Embryonic facial prominence (tissue), 1 donor: ENCODE measurements around the gene SCP2.

Source experiments
- DNase-seq: peaks from one replicate; pipeline ENCODE4 v3.0.0-alpha.2; 2016; ENCODE audit errors: extremely low spot score

Gene SCP2

GRCh38 chr1:53043271-53043670 lies 116.2 kb downstream of the SCP2 start:
- DNase-seq = no peak

DNA sequence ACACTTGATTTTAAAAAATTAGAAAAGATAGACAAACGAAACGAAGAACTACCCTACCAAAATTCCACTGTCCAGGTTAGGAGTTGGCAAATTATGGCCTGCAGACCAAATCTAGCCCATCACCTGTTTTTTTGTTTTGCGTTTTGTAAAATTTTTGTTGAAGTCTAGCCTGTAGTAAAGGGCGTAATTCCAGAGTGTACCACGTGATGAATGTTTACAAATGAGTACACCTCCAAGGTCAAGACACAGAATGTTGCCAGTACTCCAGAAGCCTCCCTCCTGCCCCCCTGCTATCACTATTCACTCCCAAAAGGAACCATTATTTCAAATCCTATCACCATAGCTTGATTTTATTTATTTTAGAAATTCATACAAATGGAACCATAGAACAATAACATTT lies 117.8 kb downstream of the SCP2 start:
- DNase-seq = no peak

DNA sequence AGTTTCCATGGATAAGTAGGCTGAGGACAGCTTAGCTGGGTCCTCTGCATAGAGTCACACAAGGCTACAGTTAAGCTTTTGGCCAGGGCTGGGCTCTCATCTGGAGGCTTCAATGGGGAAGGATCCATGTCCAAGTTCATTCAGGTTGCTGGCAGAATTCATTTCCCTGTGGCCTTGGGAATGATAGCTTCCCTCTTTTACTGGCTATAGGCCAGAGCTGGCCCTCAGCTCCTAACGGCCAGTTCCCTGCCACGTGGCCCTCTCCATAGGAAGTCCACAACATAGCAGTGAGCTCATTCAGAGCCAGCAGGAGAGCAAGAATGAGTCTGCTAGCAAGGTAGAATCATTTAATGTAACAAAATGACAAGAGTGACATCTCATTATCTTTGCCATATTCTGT lies 119.9 kb downstream of the SCP2 start:
- DNase-seq = no peak

GRCh38 chr1:53047737-53048736 lies 121.0 kb downstream of the SCP2 start:
- DNase-seq = no peak

DNA sequence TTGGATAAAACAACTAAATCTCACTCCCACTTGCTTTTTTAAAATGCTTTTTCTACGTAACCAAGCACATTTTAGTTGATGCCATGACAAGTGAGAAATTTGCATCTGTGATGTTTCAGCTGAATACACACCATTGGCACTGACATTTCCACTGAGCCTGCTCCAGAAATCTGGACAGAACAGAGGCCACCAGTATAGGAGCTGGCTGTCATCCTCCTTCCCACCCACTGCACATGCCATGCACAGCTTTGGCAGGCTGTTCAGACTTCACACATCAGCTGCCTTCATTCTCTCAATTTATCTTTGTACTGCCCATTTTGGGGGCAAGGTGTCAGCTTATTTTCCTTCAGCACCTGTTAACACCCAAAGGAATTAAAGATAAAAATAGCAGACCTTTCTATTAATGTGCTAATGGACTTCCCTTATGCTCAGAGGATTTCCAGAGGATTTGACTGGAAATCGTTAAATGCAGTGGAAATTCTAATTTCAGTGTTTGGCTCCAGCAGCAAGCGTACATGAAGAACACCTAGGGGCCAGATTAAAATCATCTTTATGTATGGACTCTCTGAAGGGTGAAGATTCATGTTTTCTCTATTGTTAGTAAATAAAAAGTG lies 122.0 kb downstream of the SCP2 start:
- no peak for DNase-seq

GRCh38 chr1:53049574-53049967 lies 122.5 kb downstream of the SCP2 start:
- no peak for DNase-seq

- DNase-seq = no peak
Measured at GRCh38 chr1:53050310-53050709, 123.2 kb downstream of the SCP2 start.

DNA sequence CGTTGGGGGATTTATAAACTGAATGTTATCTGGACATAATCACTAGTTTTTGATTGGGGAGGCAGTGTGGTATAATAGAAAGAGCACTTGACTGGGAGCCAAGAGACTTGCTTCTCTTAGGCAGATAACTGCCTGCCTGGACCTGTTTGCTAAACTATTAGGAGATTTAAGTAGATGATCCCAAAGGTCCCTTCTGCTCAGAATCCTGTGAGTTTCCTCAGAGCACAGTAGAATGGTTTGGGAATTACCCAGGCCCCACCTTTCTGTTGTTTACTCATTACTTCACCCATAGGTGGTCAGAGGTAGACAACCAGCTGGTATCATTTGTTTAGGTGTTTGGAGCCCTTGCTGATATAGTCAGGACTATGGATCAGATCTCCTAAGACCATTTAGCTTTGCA lies 124.6 kb downstream of the SCP2 start:
- no peak for DNase-seq

DNA sequence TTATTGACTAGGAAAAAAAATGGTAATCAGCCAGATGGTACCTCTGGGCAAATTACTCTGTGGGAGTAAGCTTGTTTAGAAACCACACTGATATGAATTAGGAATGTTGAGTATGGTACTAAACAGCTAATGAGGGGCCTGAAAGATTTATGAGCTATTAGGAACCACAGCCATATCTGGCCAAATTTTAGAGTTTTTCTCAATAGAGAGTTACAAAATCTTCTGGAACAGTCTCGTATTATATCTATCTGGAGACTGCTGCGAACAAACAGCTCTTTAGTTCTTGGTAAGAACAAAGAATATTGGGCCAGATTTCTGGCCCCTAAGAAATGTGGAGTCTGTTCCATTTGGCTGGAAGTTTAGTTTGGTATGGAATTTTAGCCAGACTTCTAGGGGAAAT lies 130.1 kb downstream of the SCP2 start:
- DNase-seq = no peak

GRCh38 chr1:53060579-53060978 lies 133.5 kb downstream of the SCP2 start:
- no peak for DNase-seq

- DNase-seq = peak; percentile 11
Measured at GRCh38 chr1:53061123-53061858, 134.2 kb downstream of the SCP2 start.

DNA sequence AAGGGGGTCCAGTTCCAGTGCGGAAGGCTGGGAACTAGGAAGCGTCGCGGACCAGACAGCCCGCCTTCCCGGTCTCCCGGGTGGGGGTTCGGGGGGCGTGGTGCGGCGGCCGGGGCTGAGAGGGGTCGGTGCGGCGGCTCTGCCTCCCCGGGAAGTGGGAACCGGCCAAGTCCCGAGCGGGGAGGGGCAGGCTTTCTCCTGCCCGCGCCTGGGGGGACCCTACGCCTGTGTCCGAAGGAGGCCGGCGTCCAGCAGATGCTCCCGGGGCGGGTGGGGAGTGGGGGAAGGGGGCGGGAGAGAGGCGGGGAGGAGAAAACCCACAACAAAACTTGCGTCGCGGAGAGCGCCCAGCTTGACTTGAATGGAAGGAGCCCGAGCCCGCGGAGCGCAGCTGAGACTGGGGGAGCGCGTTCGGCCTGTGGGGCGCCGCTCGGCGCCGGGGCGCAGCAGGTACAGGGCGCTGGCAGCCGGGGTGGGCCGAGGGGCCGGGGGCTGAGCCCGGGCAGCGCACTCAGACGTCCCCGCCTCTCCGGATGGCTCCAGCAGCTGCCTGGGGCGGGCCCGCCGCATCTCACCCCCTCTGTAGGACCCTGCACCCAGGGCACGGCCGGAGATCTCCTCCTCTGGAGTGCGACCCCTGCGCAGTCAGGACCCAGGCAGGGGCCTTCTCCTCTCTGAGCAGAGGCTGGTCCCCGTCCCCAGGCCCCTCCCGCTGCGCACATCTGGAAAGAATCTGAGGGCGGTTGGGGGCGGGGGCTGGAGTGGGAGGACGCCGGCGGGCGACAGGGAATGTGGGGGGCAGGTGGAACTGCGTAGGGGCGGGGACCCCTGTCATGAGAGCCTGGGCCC lies 135.0 kb downstream of the SCP2 start, which contains the start of gene PODN:
PODN (plus strand) TSS at position 355 of the 849 bp plus-strand sequence. CDS start 7,643 bp downstream, outside the sequence.
- DNase-seq = no peak

- DNase-seq = no peak
Measured at GRCh38 chr1:53062708-53063591, 135.9 kb downstream of the SCP2 start.

DNA sequence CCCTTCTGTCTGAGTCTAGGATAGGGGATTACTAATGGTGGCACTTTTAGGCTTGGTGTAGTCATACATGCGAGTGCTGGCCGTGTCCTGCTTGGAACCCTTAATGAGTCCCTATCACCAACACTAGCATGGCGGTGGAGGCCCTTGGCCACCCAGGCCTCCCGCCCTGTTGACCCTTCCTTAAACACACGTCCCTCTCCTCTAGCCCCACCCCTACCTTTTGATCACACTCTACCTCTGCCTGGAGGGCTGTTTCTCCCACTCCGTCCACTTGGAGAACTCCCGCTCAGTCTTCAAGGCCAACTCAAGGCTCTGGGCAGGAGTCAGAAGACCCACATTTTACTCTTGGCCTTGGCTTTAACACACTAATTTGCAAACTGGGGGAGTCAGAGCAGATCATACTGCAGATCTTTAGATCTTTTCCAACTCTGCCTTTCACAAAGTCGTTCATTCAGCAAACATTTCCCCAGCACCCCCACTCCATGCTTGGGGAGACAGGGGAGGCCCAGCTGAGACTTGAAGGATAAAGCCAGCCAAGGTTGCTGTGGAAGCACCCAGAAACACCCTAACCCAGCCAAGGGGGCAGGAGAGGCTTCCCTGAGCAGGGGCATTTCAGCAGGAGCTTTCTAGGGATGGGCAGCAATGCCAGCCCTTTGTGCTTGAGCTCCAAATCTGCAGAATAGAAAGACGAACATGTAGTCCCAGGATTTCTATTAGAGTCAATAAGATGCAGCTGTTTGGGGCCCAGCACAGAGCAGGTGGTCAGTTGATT lies 136.9 kb downstream of the SCP2 start:
- no peak for DNase-seq

GRCh38 chr1:53065391-53065790 lies 138.3 kb downstream of the SCP2 start:
- DNase-seq = no peak

DNA sequence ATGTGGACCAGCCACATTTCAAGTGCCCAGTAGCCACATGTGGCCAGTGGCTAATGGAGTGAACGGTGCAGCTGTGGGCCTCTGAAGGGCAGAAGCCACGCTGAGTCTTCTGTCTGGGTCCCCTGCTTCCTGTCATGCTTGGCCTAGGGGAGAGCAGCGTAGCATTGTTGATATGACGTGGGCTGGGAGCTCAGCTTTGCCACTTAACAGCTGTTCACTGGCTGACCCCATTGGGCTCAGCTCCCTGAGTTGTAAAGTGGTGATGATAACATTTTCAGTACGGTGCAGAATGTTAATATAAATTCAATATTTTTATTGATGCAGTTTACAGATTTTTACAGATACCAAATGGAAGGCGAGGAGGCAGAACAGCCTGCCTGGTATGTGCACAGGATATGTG lies 139.4 kb downstream of the SCP2 start:
- no peak for DNase-seq

GRCh38 chr1:53066891-53067738 lies 140.0 kb downstream of the SCP2 start:
- no peak for DNase-seq

DNA sequence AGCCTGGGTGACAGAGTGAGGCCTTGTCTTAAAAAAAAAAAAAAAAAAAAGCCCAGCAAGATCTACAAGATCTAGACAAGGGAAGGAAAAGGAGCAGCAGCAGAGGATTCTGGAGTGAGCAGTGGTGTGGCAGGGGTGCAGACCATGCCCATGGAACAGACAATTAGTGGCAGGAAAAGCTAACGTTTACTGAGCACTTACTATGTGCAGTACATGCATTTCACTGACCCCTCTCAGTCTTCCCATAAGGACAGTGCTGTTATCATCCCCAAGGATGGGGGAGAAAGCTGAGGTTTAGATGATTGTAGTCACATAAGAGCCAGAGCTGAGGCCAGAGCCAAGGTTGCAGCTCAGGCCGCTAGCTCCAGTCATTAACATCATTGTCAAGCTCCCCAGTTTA lies 140.8 kb downstream of the SCP2 start:
- DNase-seq = no peak
